GM12878 (cell line): ENCODE data around the gene EIF5A. TPM values are rescaled to one million over a fixed set of nuclear protein-coding genes. Genes with fewer than 3 reads are reported as not detected.

Experiments
- ATAC-seq: fragments of 200-7000 bp; cut with Tn5 transposase; 3 replicates; pipeline ENCODE4 v1.9.1; 2020; ENCODE audit warnings: mild to moderate bottlenecking, moderate library complexity
- BruUV-seq: library from RNA; stranded (reverse); fragments of 400-500 nt; replicated peaks from 2 replicates; lab custom pipeline; 2021; lab: Mats Ljungman, UMichigan
- CTCF ChIA-PET: fragments of 300-600 bp; sonication (Branson Sonifier 250); formaldehyde crosslinking; extraction: SDS; loops from one replicate; lab custom pipeline; 2021; ENCODE audit warnings: inconsistent platforms; lab: Yijun Ruan, JAX
- POLR2A ChIA-PET: fragments of 350-600 bp; formaldehyde crosslinking; extraction: SDS; loops from one replicate; lab custom pipeline; 2021; ENCODE audit warnings: inconsistent platforms; lab: Charles Lee
- RAD21 ChIA-PET: fragments of 300-600 bp; sonication (Branson Sonifier 250); formaldehyde crosslinking; loops from one replicate; lab custom pipeline; 2023; ENCODE audit warnings: antibody characterized with exemption; ENCODE audit not compliant: unreplicated experiment; lab: Charles Lee
- SMC1A ChIA-PET: fragments of 300-600 bp; sonication (Branson Sonifier 250); formaldehyde crosslinking; loops from one replicate; lab custom pipeline; 2023; ENCODE audit not compliant: unreplicated experiment, uncharacterized antibody; lab: Charles Lee
- DNase-seq: peaks from one replicate; pipeline ENCODE4 v3.0.0-alpha.2; 2011; ENCODE audit warnings: low read depth, low spot score
- FAIRE-seq: peaks from 3 replicates; lab custom pipeline; 2011; peaks lifted over from hg19 to GRCh38; lab: Jason Lieb, UNC
- H2AFZ ChIP-seq: 2 replicates; pipeline ENCODE4 v1.6.0; 2011; ENCODE audit warnings: low read depth, low read length, control low read depth; ENCODE audit not compliant: control insufficient read depth
- H3K27ac ChIP-seq: 2 replicates; pipeline ENCODE4 v1.5.1; 2011; ENCODE audit warnings: control low read depth; ENCODE audit not compliant: control insufficient read depth, insufficient read depth
- H3K27me3 ChIP-seq, 2 experiments: replicated peaks in 1 of 2; 2 replicates each; pipeline versions ENCODE4 v1.6.0 to v1.6.1; 2011; ENCODE audit warnings: low read length in 1 of 2; ENCODE audit not compliant: control insufficient read depth in 2 of 2, insufficient read depth in 2 of 2
- H3K36me3 ChIP-seq, 2 experiments: 2 replicates each; pipeline ENCODE4 v1.5.1; 2011; ENCODE audit warnings: low read length in 1 of 2; ENCODE audit not compliant: control insufficient read depth in 2 of 2, insufficient read depth in 2 of 2
- H3K4me1 ChIP-seq: 2 replicates; pipeline ENCODE4 v1.6.1; 2011; ENCODE audit warnings: mild to moderate bottlenecking, low read length, moderate library complexity, mixed read lengths; ENCODE audit not compliant: control insufficient read depth, insufficient read depth
- H3K4me2 ChIP-seq: 2 replicates; pipeline ENCODE4 v1.6.0; 2011; ENCODE audit warnings: control low read depth; ENCODE audit not compliant: control insufficient read depth, insufficient read depth
- H3K4me3 ChIP-seq: fragments of 200-600 bp; sonication (generic); 2 replicates; pipeline ENCODE4 v1.5.1; 2016
- H3K79me2 ChIP-seq: 2 replicates; pipeline ENCODE4 v1.6.0; 2011; ENCODE audit warnings: low read length; ENCODE audit not compliant: control insufficient read depth, insufficient read depth
- H3K9ac ChIP-seq: 2 replicates; pipeline ENCODE4 v1.8.0; 2011; ENCODE audit warnings: low read length, control low read depth, mixed read lengths; ENCODE audit not compliant: control insufficient read depth, insufficient read depth
- H3K9me3 ChIP-seq: replicated peaks from 3 replicates; pipeline ENCODE4 v1.5.1; 2011; ENCODE audit warnings: mild to moderate bottlenecking, low read length; ENCODE audit not compliant: control insufficient read depth, insufficient read depth
- H4K20me1 ChIP-seq: 2 replicates; pipeline ENCODE4 v1.6.0; 2011; ENCODE audit not compliant: control insufficient read depth, insufficient read depth
- ATF7 ChIP-seq: fragments of 450-650 bp; IDR thresholded peaks from 2 replicates; pipeline ENCODE4 v1.6.1; 2016; ENCODE audit warnings: low read depth, mild to moderate bottlenecking
- CBFB ChIP-seq: IDR thresholded peaks from 2 replicates; pipeline ENCODE4 v1.6.1; 2016; ENCODE audit warnings: antibody characterized with exemption, low read depth
- HDGF ChIP-seq: fragments of 450-650 bp; IDR thresholded peaks from 2 replicates; pipeline ENCODE4 v1.6.1; 2016; ENCODE audit warnings: antibody characterized with exemption
- NKRF ChIP-seq: fragments of 450-650 bp; conservative IDR thresholded peaks from 2 replicates; pipeline ENCODE4 v1.6.1; 2017; ENCODE audit warnings: mild to moderate bottlenecking, moderate library complexity
- PKNOX1 ChIP-seq: fragments of 450-650 bp; IDR thresholded peaks from 2 replicates; pipeline ENCODE4 v1.6.1; 2016; ENCODE audit warnings: mild to moderate bottlenecking
- POLR2AphosphoS5 ChIP-seq: IDR thresholded peaks from 2 replicates; pipeline ENCODE4 v1.6.1; 2011; ENCODE audit warnings: mild to moderate bottlenecking, low read length, inconsistent platforms
- POU2F2 ChIP-seq: IDR thresholded peaks from 3 replicates; pipeline ENCODE4 v1.6.1; 2011; ENCODE audit warnings: low read depth, mild to moderate bottlenecking, low read length, borderline replicate concordance
- RELA ChIP-seq: fragments of 450-650 bp; IDR thresholded peaks from 2 replicates; pipeline ENCODE4 v1.8.0; 2014; ENCODE audit warnings: borderline replicate concordance; ENCODE audit not compliant: partially characterized antibody
- REST ChIP-seq: IDR thresholded peaks from 2 replicates; pipeline ENCODE4 v1.6.1; 2012; ENCODE audit warnings: mild to moderate bottlenecking, low read depth, low read length
- STAT3 ChIP-seq: IDR thresholded peaks from 2 replicates; pipeline ENCODE4 v1.6.1; 2011; ENCODE audit warnings: low read depth, low read length, improper control_type of control experiment
- ZBTB4 ChIP-seq: fragments of 450-650 bp; formaldehyde crosslinking; IDR thresholded peaks from 2 replicates; pipeline ENCODE4 v1.4.0; 2022; ENCODE audit warnings: mild to moderate bottlenecking, moderate library complexity
- WGBS: methylation state at CpG from one replicate; pipeline ENCODE4 v1.1.6; 2016; ENCODE audit warnings: low lambda C conversion rate; ENCODE audit not compliant: insufficient replicate concordance, insufficient coverage; ENCODE audit errors: missing lambda C conversion rate; 5-methylcytosine and 5-hydroxymethylcytosine counted together
- in situ Hi-C: fragments of 300-500 bp; cut with MboI; formaldehyde crosslinking; loops from 9 replicates; pipeline ENCODE4 v1.14.3; 2018; ENCODE audit warnings: mixed read lengths
- intact Hi-C: fragments of 100-400 bp; cut with micrococcal nuclease; formaldehyde crosslinking; loops from one replicate; pipeline ENCODE4 v1.14.2; 2022; ENCODE audit not compliant: unreplicated experiment
- polyA plus RNA-seq, 11 experiments: library from polyadenylated mRNA; depleted of rRNA in 4 of 11; unstranded in 6 of 11; stranded (reverse) in 5 of 11; fragments of >200 nt; fragmentation: Nextera tagmentation in 4 of 11; fragmentation: Illumina TruSeq in 1 of 11; extraction: Ambion mirVana in 4 of 11; extraction: Trizol in 1 of 11; gene quantifications; 1 replicate in 1 of 11; 2 replicates in 10 of 11; pipeline versions ENCODE4 v1.2.1 to v1.2.3, GENCODE V29; 2011 to 2016; ENCODE audit warnings: inconsistent platforms in 2 of 11, missing spikeins in 2 of 11, low read depth in 1 of 11
- total RNA-seq, 4 experiments: library from RNA; depleted of rRNA in 3 of 4; stranded (reverse); fragments of >200 nt in 3 of 4; fragmentation: Illumina TruSeq in 1 of 4; extraction: Trizol in 1 of 4; gene quantifications; 2 replicates each; pipeline versions ENCODE4 v1.2.1 to v1.2.3, GENCODE V29; 2013 to 2021

Gene EIF5A
- total and polyA plus RNA-seq, 10 of the 15 experiments (the other 5 are each of a cell fraction or from before 2014, with no cell fraction given), result 26.5 to 1,792 (median 944) TPM

GRCh38 chr17:7329374-7329996 lies 22.1 kb downstream of the EIF5A start:
- in situ Hi-C loops (no loop called here), intact Hi-C loops (loop anchor here (2.0 kb wide), 1 partner anchor 23 kb away; the partner anchor contains the start of gene EIF5A)
- DNase-seq, result peak; percentile 97
- H3K36me3 ChIP-seq, result peaks cover 0 to 3% of the 10 kb centered on the region in 2 experiments; a peak in 2 of 4 replicates
- peak overlapping the region; percentile 94 for H3K27ac ChIP-seq
- H3K79me2 ChIP-seq, result peaks cover 17% of the 10 kb centered on the region
- peak; percentile 100 for FAIRE-seq
- no peaks in the 10 kb centered on the region for H3K27me3 ChIP-seq
- WGBS, result under 1% methylated on average over 43 of the region's 43 CpGs
- ChIA-PET POLR2A (interaction anchor here (0.6 to 2.3 kb wide), 19 partner anchors 9 to 358 kb away, joined by 3 to 31 read pairs (median 6); partner anchors contain the start of genes GABARAP, TMEM256 and TP53), SMC1A (interaction anchor here (0.6 to 2.3 kb wide), 12 partner anchors 9 to 358 kb away, joined by 3 to 18 read pairs (median 4); partner anchors contain the start of genes ACADVL, ACAP1, DLG4 and GPS2), CTCF (interaction anchor here (0.7 to 7.9 kb wide), 11 partner anchors 8 to 231 kb away, joined by 3 to 49 read pairs (median 3); partner anchors contain the start of genes GPS2, KCTD11 and SLC2A4), RAD21 (interaction anchor here (0.8 to 2.4 kb wide), 15 partner anchors 8 to 358 kb away, joined by 3 to 11 read pairs (median 4); partner anchors contain the start of genes ACADVL, DLG4, GPS2 and SENP3)
- peak; percentile 75 for ATAC-seq
- H3K4me2 ChIP-seq, result peak overlapping the region; percentile 97
- no peaks in the 10 kb centered on the region for H4K20me1 ChIP-seq
- H3K4me3 ChIP-seq, result peak overlapping the region; percentile 99
- peak overlapping the region; percentile 99 for H2AFZ ChIP-seq
- no peaks in the 10 kb centered on the region for H3K9me3 ChIP-seq
- H3K9ac ChIP-seq, result peak overlapping the region; percentile 82
- no TSS peak for BruUV-seq
- peaks cover 27% of the 10 kb centered on the region for H3K4me1 ChIP-seq
- TF ChIP-seq POLR2AphosphoS5, result peak; percentile 79
- no peak; the same call in 1 of the 2 replicates for TF ChIP-seq CBFB
- TF ChIP-seq REST, result no peak
- no peak for TF ChIP-seq POU2F2
- TF ChIP-seq PKNOX1, result peak; percentile 68
- TF ChIP-seq NKRF, result peak; percentile 67
- no peak for TF ChIP-seq ZBTB4 (CRISPR knock-in tag)
- no peak for TF ChIP-seq RELA
- TF ChIP-seq ATF7, result no peak
- peak; percentile 99 for TF ChIP-seq HDGF
- no peak for TF ChIP-seq STAT3
